Right forelimb (tissue), 1 donor: ENCODE results near the gene HYAL2.

Experiments used
- DNase-seq: peaks from one replicate; pipeline ENCODE4 v3.0.0-alpha.2; 2018

The HYAL2 gene

GRCh38 chr3:50302095-50303012 is 20.2 kb downstream of the HYAL2 start:
- DNase-seq = no peak

GRCh38 chr3:50300681-50301254 is 21.8 kb downstream of the HYAL2 start:
- DNase-seq = no peak

- no peak for DNase-seq
Measured at GRCh38 chr3:50299929-50300680, 22.4 kb downstream of the HYAL2 start.

- DNase-seq = no peak
Measured at GRCh38 chr3:50299638-50299928, 23.0 kb downstream of the HYAL2 start.

- peak; percentile 99 for DNase-seq
Measured at GRCh38 chr3:50298836-50299637, 23.5 kb downstream of the HYAL2 start, which contains the start of the genes HYAL3 and NAA80. HYAL3 (minus strand) TSS chr3:50299405; CDS start chr3:50295602, 3,803 bp downstream. NAA80 (minus strand) TSS chr3:50299405; CDS start chr3:50297463, 1,942 bp downstream.

GRCh38 chr3:50297896-50298725 is 24.4 kb downstream of the HYAL2 start:
- DNase-seq = no peak

- DNase-seq = no peak
Measured at GRCh38 chr3:50297384-50297775, 25.2 kb downstream of the HYAL2 start.

GRCh38 chr3:50296721-50297383 is 25.7 kb downstream of the HYAL2 start:
- DNase-seq = no peak

GRCh38 chr3:50295553-50296431 is 26.8 kb downstream of the HYAL2 start:
- DNase-seq = no peak

- DNase-seq = no peak
Measured at GRCh38 chr3:50294492-50295403, 27.8 kb downstream of the HYAL2 start.

- DNase-seq = no peak
Measured at GRCh38 chr3:50294089-50294488, 28.5 kb downstream of the HYAL2 start.

- no peak for DNase-seq
Measured at GRCh38 chr3:50293079-50293801, 29.3 kb downstream of the HYAL2 start.

- DNase-seq = peak; percentile 96
Measured at GRCh38 chr3:50292159-50293078, 30.1 kb downstream of the HYAL2 start, which contains the start of gene IFRD2. IFRD2 (minus strand) TSS chr3:50292429; CDS start chr3:50292274, 155 bp downstream.

GRCh38 chr3:50290161-50290641 is 32.3 kb downstream of the HYAL2 start:
- no peak for DNase-seq

GRCh38 chr3:50289130-50289529 is 33.4 kb downstream of the HYAL2 start:
- no peak for DNase-seq

- DNase-seq = no peak
Measured at GRCh38 chr3:50288387-50289007, 34.0 kb downstream of the HYAL2 start.
